Measurements from ENCODE around the gene MFSD11. TPM values are rescaled to one million over a fixed set of nuclear protein-coding genes. Genes with fewer than 3 reads are reported as not detected.
"Not testable (repeated sequence)": the region's sequence is repeated elsewhere in the genome, so short reads cannot be mapped to it uniquely, and the experiment has no call there.

Gene MFSD11
- total RNA-seq, 2 experiments from 2014 or later: 24.5 to 28.2 TPM

- POLR2A ChIA-PET: interaction anchor here (0.6 to 6.5 kb wide), 13 partner anchors 7 to 726 kb away, joined by 3 to 248 read pairs (median 7); partner anchors contain the start of genes JMJD6 and METTL23
- H3K36me3 Mint-ChIP-seq (ENCODE audit: low read depth): peaks cover 62% of the 10 kb centered on the region
Observed at GRCh38 chr17:76734080-76734840, 3.7 kb upstream of the MFSD11 start.

GRCh38 chr17:76735006-76735405 lies 2.9 kb upstream of the MFSD11 start:
- peaks cover 55% of the 10 kb centered on the region for H3K4me1 Mint-ChIP-seq

More at GRCh38 chr17:76734080-76734840, 3.7 kb upstream of the MFSD11 start:
- Mint-ChIP-seq H3K27me3 (no peaks in the 10 kb centered on the region), H3K4me1 (peaks cover 57% of the 10 kb centered on the region), H3K9me3 (no peaks in the 10 kb centered on the region), H3K27ac (peak overlapping the region; percentile 91), H3K4me3 (peak overlapping the region; percentile 93)
- CTCF ChIA-PET: interaction anchor here (1.1 to 1.8 kb wide), 3 partner anchors 7 to 21 kb away, joined by 3 to 12 read pairs (median 4); partner anchors contain the start of genes JMJD6 and METTL23
- peak; percentile 42 for DNase-seq

DNA sequence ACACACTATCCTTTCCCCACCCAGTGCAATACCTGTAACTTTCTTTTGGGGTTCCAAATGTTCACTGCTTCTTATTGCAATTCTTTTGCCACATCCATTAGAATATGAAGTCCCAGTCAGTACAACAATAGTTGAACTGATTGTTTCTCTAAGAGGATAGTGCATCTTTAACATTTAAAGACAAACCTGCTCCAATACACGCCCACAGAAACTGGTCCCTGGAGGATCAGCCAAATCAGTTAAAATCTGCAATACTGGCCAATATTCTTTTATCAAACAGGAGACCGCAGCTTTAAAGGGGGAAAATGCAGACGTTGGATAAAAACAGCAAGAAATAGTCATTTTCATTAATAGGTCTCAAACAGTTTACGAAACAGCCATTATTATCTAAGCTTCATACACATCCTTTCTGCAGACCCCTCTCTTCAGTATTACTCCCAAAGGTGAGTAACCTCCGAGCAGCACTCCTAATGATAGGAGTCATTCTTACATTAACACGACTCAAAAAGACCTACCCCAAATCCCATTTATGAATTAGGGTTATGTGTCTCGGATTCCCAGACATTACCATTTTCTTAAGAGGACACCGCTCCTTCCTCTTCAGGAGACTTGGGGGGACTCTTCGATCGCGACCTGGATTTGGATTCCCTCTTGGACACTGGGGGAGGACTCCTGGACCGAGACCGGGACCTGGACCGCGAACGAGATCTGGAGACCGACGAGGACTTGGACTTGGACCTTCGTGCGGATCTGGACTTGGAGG lies 2.2 kb upstream of the MFSD11 start:
- Mint-ChIP-seq H3K36me3 (ENCODE audit: low read depth) (peaks cover 53% of the 10 kb centered on the region), H3K27me3 (no peaks in the 10 kb centered on the region), H3K4me3 (peak overlapping the region; percentile 93), H3K27ac (peak overlapping the region; percentile 91), H3K4me1 (peaks cover 57% of the 10 kb centered on the region), H3K9me3 (no peaks in the 10 kb centered on the region)
- DNase-seq: no peak
- POLR2A ChIA-PET: interaction anchor here (1.0 to 6.5 kb wide), 15 partner anchors 9 to 724 kb away, joined by 3 to 248 read pairs (median 7); partner anchors contain the start of genes JMJD6 and METTL23
- CTCF ChIA-PET: interaction anchor here (1.8 kb wide), 1 partner anchor 9 kb away, joined by 12 read pairs; the partner anchor contains the start of genes JMJD6 and METTL23

More at GRCh38 chr17:76735006-76735405, 2.9 kb upstream of the MFSD11 start:
- Mint-ChIP-seq H3K4me3 (peak overlapping the region; percentile 93), H3K27me3 (no peaks in the 10 kb centered on the region), H3K9me3 (no peaks in the 10 kb centered on the region), H3K27ac (peak overlapping the region; percentile 91), H3K36me3 (ENCODE audit: low read depth) (peaks cover 57% of the 10 kb centered on the region)
- POLR2A ChIA-PET: interaction anchor here (0.6 to 6.5 kb wide), 15 partner anchors 8 to 725 kb away, joined by 3 to 248 read pairs (median 5); partner anchors contain the start of genes JMJD6 and METTL23
- CTCF ChIA-PET: interaction anchor here (1.8 kb wide), 1 partner anchor 8 kb away, joined by 12 read pairs; the partner anchor contains the start of genes JMJD6 and METTL23
- DNase-seq: no peak

DNA sequence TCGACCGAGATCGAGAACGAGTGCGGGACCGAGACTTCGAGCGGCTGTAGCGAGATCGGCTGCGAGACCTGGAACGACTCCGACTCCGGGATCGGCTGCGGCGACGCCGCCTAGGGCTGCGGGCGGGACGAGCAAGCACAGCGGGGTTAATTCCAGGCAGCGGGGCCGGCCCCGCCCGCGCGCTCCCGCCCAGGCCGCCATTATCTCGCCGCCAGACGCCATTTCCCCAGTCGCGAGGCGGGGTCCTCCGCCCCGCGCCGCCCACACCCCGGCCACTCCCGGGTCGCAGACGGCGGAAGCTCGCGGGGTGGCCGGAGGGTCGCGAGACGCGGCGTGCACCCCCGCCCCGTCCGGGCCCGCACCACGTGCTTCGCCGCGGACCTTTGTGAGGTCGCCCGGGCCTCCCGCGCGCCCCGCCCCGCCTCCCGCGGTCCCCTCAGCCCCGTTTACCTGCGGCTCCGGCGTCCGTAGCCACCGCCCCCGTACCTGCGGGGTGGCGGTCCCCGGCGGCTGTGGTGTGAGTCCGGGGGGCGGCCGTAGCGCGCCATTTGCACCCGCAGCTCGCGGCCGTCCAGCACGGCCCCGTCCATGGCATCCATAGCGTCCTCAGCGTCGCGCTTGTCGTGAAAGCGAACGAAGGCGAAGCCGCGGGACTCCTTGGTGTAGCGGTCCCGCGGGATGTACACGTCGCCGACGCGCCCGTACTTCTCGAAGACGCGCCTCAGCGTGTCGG lies 1.4 kb upstream of the MFSD11 start:
- POLR2A ChIA-PET: interaction anchor here (0.9 to 6.5 kb wide), 14 partner anchors 9 to 472 kb away, joined by 3 to 248 read pairs (median 6); partner anchors contain the start of genes JMJD6, METTL23 and SEC14L1
- Mint-ChIP-seq H3K27me3 (no peaks in the 10 kb centered on the region), H3K9me3 (no peaks in the 10 kb centered on the region), H3K4me1 (peaks cover 56% of the 10 kb centered on the region), H3K27ac (peak overlapping the region; percentile 98), H3K4me3 (peak overlapping the region; percentile 93), H3K36me3 (ENCODE audit: low read depth) (peaks cover 56% of the 10 kb centered on the region)
- DNase-seq: peak; percentile 78
- CTCF ChIA-PET: interaction anchor here (1.8 to 3.9 kb wide), 2 partner anchors 9 kb away, joined by 12 to 29 read pairs; partner anchors contain the start of genes JMJD6 and METTL23

- CTCF ChIA-PET: interaction anchor here (1.0 to 3.9 kb wide), 2 partner anchors 10 to 11 kb away, joined by 3 to 29 read pairs; partner anchors contain the start of genes JMJD6 and METTL23
- H3K9me3 Mint-ChIP-seq: no peaks in the 10 kb centered on the region
- peak within 1 kb of the TSS; percentile 93 for H3K4me3 Mint-ChIP-seq
- POLR2A ChIA-PET: interaction anchor here (0.8 to 6.5 kb wide), 20 partner anchors 10 to 403 kb away, joined by 3 to 248 read pairs (median 4); partner anchors contain the start of genes JMJD6, METTL23 and SEC14L1
- DNase-seq: peak; percentile 100
- peaks cover 55% of the 10 kb centered on the region for H3K36me3 Mint-ChIP-seq (ENCODE audit: low read depth)
- no peaks in the 10 kb centered on the region for H3K27me3 Mint-ChIP-seq
- peak within 1 kb of the TSS; percentile 98 for H3K27ac Mint-ChIP-seq
- H3K4me1 Mint-ChIP-seq: peaks cover 51% of the 10 kb centered on the region
Observed at GRCh38 chr17:76737082-76737675, 740 bp upstream of the MFSD11 start, which contains the start of gene SRSF2. TSS of gene SRSF2 (minus strand) at chr17:76737331. CDS start at chr17:76737160, 171 bp downstream.

DNA sequence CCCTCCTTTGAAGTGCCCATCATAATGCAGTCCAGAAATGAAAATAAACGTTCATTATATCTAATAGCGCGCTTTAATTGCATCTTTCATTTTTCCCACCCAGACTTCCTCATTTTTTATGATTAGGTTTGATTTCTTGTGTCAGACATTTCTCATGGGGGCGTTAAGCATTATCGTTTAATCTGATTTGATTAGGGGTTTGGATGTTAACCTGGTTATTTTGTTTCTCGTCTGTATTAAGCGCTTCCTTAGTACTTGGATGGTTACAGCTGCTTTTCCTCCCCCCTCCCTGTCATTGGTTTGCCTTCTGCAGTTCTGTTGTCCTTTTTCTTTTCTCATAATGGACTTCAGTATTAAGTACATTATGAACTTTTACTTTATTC lies 540 bp downstream of the MFSD11 start:
- Mint-ChIP-seq H3K4me3 (peak overlapping the region; percentile 92), H3K27ac (peak overlapping the region; percentile 98), H3K27me3 (no peaks in the 10 kb centered on the region), H3K4me1 (peaks cover 42% of the 10 kb centered on the region), H3K36me3 (ENCODE audit: low read depth) (peaks cover 51% of the 10 kb centered on the region), H3K9me3 (no peaks in the 10 kb centered on the region)
- no peak for DNase-seq
- ChIA-PET CTCF (interaction anchor here (1.0 to 3.9 kb wide), 3 partner anchors 11 to 23 kb away, joined by 3 to 29 read pairs (median 3); partner anchors contain the start of genes JMJD6 and METTL23), POLR2A (interaction anchor here (0.6 to 6.5 kb wide), 10 partner anchors 9 to 103 kb away, joined by 3 to 248 read pairs (median 6); partner anchors contain the start of genes JMJD6 and METTL23)

DNA sequence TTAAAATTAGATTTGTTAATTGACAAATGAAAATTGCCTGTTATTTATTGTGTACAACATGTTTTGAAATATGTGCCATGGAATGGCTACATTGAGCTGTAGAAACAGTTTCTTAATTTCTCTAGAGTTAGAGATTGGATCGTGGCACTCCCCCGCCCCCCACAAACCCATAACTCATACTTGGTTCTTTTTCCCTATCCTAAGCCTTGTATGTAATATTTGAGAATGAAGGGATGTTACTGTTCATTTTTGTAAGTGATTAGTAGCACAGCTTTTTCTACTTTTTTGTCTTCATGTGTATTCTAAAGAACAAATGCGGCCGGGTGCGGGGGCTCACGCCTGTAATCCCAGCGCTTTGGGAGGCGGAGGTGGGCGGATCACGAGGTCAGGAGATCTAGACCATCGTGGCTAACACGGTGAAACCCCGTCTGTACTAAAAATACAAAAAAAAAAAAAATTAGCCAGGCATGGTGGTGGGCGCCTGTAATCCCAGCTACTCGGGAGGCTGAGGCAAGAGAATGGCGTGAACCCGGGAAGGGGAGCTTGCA lies 1.7 kb downstream of the MFSD11 start:
- not testable (repeated sequence) for H3K27ac Mint-ChIP-seq, H3K9me3 Mint-ChIP-seq, H3K27me3 Mint-ChIP-seq, H3K4me3 Mint-ChIP-seq, DNase-seq
- ChIA-PET POLR2A (interaction anchor here (3.5 to 6.5 kb wide), 3 partner anchors 8 to 13 kb away, joined by 27 to 248 read pairs (median 67); partner anchors contain the start of genes JMJD6 and METTL23), CTCF (interaction anchor here (0.7 to 3.9 kb wide), 2 partner anchors 13 to 14 kb away, joined by 3 to 29 read pairs; partner anchors contain the start of genes JMJD6 and METTL23)
- H3K4me1 Mint-ChIP-seq: peaks cover 32% of the 10 kb centered on the region
- peaks cover 49% of the 10 kb centered on the region for H3K36me3 Mint-ChIP-seq (ENCODE audit: low read depth)

DNA sequence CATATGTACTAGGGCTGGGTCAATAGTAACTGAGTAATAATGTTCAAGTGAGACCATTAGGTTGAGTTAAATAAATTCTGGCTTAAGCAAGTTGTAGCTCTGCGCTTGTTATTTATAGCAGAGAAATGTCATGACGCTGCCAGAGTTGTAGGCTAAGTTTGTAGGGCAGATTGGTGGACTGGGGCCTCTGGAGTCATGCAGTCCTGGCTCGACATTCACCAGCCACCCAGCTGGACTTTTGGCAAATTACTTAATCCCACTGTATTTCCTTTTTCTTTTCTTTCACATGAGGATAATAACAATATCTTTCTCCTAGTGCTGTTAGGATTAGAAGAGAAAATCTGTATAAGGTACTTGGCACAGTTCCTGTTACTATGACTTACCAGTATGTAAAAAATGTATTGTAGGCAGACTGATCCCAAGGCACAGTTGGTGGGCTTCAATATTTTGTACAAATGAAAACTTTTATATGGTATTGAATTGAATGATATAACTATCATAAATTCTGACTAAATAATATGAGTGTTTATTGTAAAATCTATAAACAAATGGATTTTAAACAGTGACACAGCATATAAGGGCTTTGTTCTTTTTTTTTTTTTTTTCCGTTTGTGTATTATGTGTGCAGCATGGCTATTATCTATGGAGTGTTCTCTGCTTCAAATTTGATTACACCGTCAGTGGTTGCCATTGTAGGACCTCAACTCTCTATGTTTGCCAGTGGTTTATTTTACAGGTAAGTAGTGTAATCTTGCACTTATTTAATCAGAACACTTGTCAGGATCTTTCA lies 2.6 kb downstream of the MFSD11 start:
- no peaks in the 10 kb centered on the region for H3K27me3 Mint-ChIP-seq
- no peaks in the 10 kb centered on the region for H3K9me3 Mint-ChIP-seq
- peaks cover 49% of the 10 kb centered on the region for H3K36me3 Mint-ChIP-seq (ENCODE audit: low read depth)
- H3K4me1 Mint-ChIP-seq: peaks cover 38% of the 10 kb centered on the region
- CTCF ChIA-PET: interaction anchor here (3.9 kb wide), 1 partner anchor 13 kb away, joined by 29 read pairs; the partner anchor contains the start of genes JMJD6 and METTL23
- POLR2A ChIA-PET: interaction anchor here (5.8 to 6.5 kb wide), 2 partner anchors 12 to 13 kb away, joined by 67 to 248 read pairs; partner anchors contain the start of genes JMJD6 and METTL23
- no peak overlapping the region for H3K4me3 Mint-ChIP-seq
- no peak overlapping the region for H3K27ac Mint-ChIP-seq
- DNase-seq: no peak

DNA sequence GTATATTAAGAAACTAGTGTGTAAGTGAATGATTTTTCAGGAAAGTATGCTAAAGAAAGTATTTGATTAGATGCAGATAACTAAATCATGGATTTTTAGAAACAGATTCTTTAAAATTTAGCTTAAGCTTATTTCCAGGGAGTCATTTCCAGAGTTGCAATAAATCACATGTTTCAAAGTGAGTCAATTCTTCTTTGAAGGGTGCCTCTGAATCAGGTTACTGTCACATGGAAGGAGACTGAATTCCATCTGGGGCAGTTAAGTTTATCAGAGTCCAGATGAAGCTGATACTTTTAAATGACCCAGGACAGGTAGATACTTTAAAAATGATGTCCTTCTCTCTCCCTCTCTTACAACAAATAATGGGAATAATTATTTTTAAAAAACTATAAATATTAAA lies 5.0 kb downstream of the MFSD11 start:
- Mint-ChIP-seq H3K36me3 (ENCODE audit: low read depth) (peaks cover 51% of the 10 kb centered on the region), H3K27ac (no peak overlapping the region), H3K27me3 (no peaks in the 10 kb centered on the region), H3K4me3 (no peak overlapping the region), H3K9me3 (no peaks in the 10 kb centered on the region), H3K4me1 (peaks cover 47% of the 10 kb centered on the region)
- ChIA-PET POLR2A (interaction anchor here (1.2 to 1.3 kb wide), 4 partner anchors 10 to 30 kb away, joined by 4 to 6 read pairs (median 4); no protein-coding TSS in a partner anchor), CTCF (interaction anchor here (0.6 to 1.1 kb wide), 3 partner anchors 18 to 769 kb away, joined by 3 to 4 read pairs (median 3); no protein-coding TSS in a partner anchor)
- no peak for DNase-seq

DNA sequence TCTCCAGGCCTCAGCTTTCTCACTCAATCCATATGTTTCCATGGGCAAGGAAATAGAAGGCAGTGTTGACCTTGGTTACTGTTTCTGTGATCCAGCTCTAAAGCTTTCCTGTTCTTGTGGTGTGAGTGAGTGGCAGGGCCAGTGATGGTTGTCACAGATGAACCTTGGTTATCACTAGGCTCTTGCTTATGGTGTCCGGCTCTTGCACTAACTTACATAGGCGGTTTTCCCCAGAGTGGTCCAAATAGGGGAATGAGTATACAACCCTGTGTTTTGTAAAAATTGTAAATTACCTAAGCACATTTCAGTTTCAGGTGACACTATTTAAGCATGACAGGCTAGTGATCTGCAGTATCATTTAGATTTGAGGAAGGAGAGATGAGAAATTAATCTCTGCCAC lies 6.8 kb downstream of the MFSD11 start:
- Mint-ChIP-seq H3K36me3 (ENCODE audit: low read depth) (peaks cover 54% of the 10 kb centered on the region), H3K9me3 (no peaks in the 10 kb centered on the region), H3K27ac (no peak overlapping the region), H3K4me3 (no peak overlapping the region), H3K27me3 (no peaks in the 10 kb centered on the region), H3K4me1 (peaks cover 30% of the 10 kb centered on the region)
- POLR2A ChIA-PET: interaction anchor here (1.1 kb wide), 1 partner anchor 28 kb away, joined by 4 read pairs; no protein-coding TSS in a partner anchor
- CTCF ChIA-PET: no interaction called here
- DNase-seq: no peak
